ENCODE measurements around the gene TRAM2. TPM values are rescaled to one million over a fixed set of nuclear protein-coding genes. Genes with fewer than 3 reads are reported as not detected.
A peak's percentile ranks its signal among the peaks of the same experiment; 100 is the strongest.

Gene TRAM2
- total and polyA plus RNA-seq, 4 donors: 7.3 to 20.3 (median 13.0) TPM

DNA sequence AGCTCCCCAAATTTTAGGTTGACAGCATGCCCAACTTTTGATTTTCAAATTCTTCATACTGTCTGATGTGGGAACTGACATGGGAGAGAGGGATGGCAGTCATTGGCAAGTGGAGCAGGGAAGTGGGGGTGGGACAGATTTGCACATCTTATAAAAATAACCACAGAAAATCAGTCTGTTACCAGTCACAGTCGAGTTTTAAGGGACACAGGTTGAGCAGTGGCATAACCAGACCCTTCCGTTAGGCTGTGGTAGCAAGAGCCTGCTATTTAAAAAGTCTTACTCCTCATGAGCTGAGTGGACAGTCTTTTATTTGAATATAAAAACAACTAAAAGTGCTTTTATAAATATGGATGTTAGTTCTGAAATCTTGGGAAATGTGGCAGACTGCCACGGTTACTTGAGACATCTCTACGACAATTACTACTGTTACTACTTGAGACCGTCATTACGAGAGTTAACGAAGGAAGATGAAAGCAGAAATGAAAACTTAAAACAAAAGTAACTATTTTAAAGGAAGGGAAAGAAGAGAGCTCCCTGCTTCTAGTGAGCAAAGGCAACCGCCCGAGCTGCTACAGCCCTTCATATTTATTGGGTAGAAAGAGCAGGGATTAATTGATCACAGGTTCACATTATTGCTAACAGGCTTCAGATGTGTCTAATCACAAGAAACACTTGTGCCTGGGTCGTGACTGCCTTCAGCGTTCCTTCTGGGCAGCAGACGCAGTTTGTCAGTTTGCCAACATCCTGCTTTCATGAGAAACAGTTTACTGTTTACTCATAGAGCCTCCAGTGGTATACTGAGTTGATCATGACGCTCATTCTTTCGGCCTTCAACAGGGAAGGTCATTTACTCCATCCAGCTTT, 85.4 kb downstream of the TRAM2 start:
- peak overlapping the region in 1 of 2 donors; percentile 6 for H3K27ac ChIP-seq (ENCODE audit: low read depth in 1 of 2, low read length in 2 of 2)
- TF ChIP-seq SP1 (IDR thresholded peaks at IDR 0.05): no peak
- TF ChIP-seq EGR1 (IDR thresholded peaks at IDR 0.05; ENCODE audit: low read depth in 2 of 2): no peak
- TF ChIP-seq TAF1 (conservative IDR thresholded peaks at IDR 0.05): no peak
- TF ChIP-seq YY1 (IDR thresholded peaks at IDR 0.05): no peak
- TF ChIP-seq RXRA (IDR thresholded peaks at IDR 0.05): no peak
- no peak for TF ChIP-seq GABPA (IDR thresholded peaks at IDR 0.05 in 1 of 2, conservative IDR thresholded peaks at IDR 0.05 in 1 of 2)
- TF ChIP-seq ATF3 (IDR thresholded peaks at IDR 0.05): no peak
- no peak for TF ChIP-seq CTCF (IDR thresholded peaks at IDR 0.05; ENCODE audit: low read depth, low read length, missing input control)
- no peak for TF ChIP-seq NR2F2 (IDR thresholded peaks at IDR 0.05)
- no peak for TF ChIP-seq HNF4G (IDR thresholded peaks at IDR 0.05)
- TF ChIP-seq RAD21 (IDR thresholded peaks at IDR 0.05): no peak
- TF ChIP-seq, protein P1, sequence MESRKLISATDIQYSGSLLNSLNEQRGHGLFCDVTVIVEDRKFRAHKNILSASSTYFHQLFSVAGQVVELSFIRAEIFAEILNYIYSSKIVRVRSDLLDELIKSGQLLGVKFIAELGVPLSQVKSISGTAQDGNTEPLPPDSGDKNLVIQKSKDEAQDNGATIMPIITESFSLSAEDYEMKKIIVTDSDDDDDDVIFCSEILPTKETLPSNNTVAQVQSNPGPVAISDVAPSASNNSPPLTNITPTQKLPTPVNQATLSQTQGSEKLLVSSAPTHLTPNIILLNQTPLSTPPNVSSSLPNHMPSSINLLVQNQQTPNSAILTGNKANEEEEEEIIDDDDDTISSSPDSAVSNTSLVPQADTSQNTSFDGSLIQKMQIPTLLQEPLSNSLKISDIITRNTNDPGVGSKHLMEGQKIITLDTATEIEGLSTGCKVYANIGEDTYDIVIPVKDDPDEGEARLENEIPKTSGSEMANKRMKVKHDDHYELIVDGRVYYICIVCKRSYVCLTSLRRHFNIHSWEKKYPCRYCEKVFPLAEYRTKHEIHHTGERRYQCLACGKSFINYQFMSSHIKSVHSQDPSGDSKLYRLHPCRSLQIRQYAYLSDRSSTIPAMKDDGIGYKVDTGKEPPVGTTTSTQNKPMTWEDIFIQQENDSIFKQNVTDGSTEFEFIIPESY (IDR thresholded peaks at IDR 0.05): no peak
- TF ChIP-seq FOXA2 (IDR thresholded peaks at IDR 0.05): no peak
- TF ChIP-seq REST (IDR thresholded peaks at IDR 0.05): no peak
- TF ChIP-seq, protein P2, sequence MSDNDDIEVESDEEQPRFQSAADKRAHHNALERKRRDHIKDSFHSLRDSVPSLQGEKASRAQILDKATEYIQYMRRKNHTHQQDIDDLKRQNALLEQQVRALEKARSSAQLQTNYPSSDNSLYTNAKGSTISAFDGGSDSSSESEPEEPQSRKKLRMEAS (IDR thresholded peaks at IDR 0.05): no peak
- TF ChIP-seq HNF4A (conservative IDR thresholded peaks at IDR 0.05): no peak
- no peak for TF ChIP-seq JUND (IDR thresholded peaks at IDR 0.05)
- TF ChIP-seq FOXA1 (IDR thresholded peaks at IDR 0.05): no peak
- H3K9me3 ChIP-seq (ENCODE audit: control insufficient read depth in 4 of 4, low read length in 3 of 4): no peaks in the 10 kb centered on the region
- H3K4me3 ChIP-seq (ENCODE audit: low read depth in 1 of 3, low read length in 3 of 3): no peak overlapping the region
- 73% methylated on average over 14 of the region's 14 CpGs for WGBS
- no peaks in the 10 kb centered on the region for H3K36me3 ChIP-seq (ENCODE audit: control insufficient read depth in 4 of 4, insufficient read depth in 3 of 4, low read depth in 1 of 4, low read length in 3 of 4)
- H3K27me3 ChIP-seq (ENCODE audit: control insufficient read depth in 4 of 4, insufficient read depth in 4 of 4, low read length in 3 of 4): no peaks in the 10 kb centered on the region
- DNase-seq (ENCODE audit: low spot score): no peak
- no peak overlapping the region for H3K9ac ChIP-seq (ENCODE audit: low read depth in 1 of 2, low read length in 2 of 2)
- H3K4me1 ChIP-seq (ENCODE audit: control insufficient read depth in 4 of 4, insufficient read depth in 4 of 4, low read length in 3 of 4): peaks cover 0 to 5% (median 0%) of the 10 kb centered on the region in 4 donors

All from liver (tissue), 9 donors.